Measurements from ENCODE around the gene ACTMAP. TPM values are rescaled to one million over a fixed set of nuclear protein-coding genes. Genes with fewer than 3 reads are reported as not detected.
A peak's percentile ranks its signal among the peaks of the same experiment; 100 is the strongest.
"Not testable (repeated sequence)": the region's sequence is repeated elsewhere in the genome, so short reads cannot be mapped to it uniquely, and the experiment has no call there.

The ACTMAP gene
- total RNA-seq, 2 donors from 2014 or later = 3.7 to 5.3 TPM

GRCh38 chr19:40797166-40797962 is 47.1 kb upstream of the ACTMAP start:
- peaks cover 21% of the 10 kb centered on the region for H3K36me3 ChIP-seq
- TF ChIP-seq CTCF (IDR thresholded peaks at IDR 0.05) = no peak
- H3K4me3 ChIP-seq = no peak overlapping the region
- no peaks in the 10 kb centered on the region for H3K9me3 ChIP-seq
- H3K4me1 ChIP-seq = peaks cover 0 to 34% of the 10 kb centered on the region in 2 donors
- DNase-seq (ENCODE audit: low spot score) = no peak
- peak overlapping the region; percentile 87 to 98 for H3K27ac ChIP-seq
- no peaks in the 10 kb centered on the region for H3K27me3 ChIP-seq

GRCh38 chr19:40791996-40792395 is 41.7 kb upstream of the ACTMAP start:
- H3K4me3 ChIP-seq = no peak overlapping the region
- no peak for DNase-seq (ENCODE audit: low spot score)
- H3K27me3 ChIP-seq = no peaks in the 10 kb centered on the region
- no peak for TF ChIP-seq CTCF (IDR thresholded peaks at IDR 0.05)
- H3K36me3 ChIP-seq = no peaks in the 10 kb centered on the region
- H3K9me3 ChIP-seq = no peaks in the 10 kb centered on the region
- peak overlapping the region in 1 of 2 donors; percentile 10 for H3K27ac ChIP-seq
- no peaks in the 10 kb centered on the region for H3K4me1 ChIP-seq

GRCh38 chr19:40791349-40791748 is 41.1 kb upstream of the ACTMAP start:
- Histone ChIP-seq H3K4me1 (no peaks in the 10 kb centered on the region), H3K27me3 (no peaks in the 10 kb centered on the region), H3K4me3 (no peak overlapping the region), H3K36me3 (no peaks in the 10 kb centered on the region), H3K27ac (no peak overlapping the region), H3K9me3 (no peaks in the 10 kb centered on the region)
- no peak for TF ChIP-seq CTCF (IDR thresholded peaks at IDR 0.05)
- no peak for DNase-seq (ENCODE audit: low spot score)

GRCh38 chr19:40786060-40787037 is 36.1 kb upstream of the ACTMAP start:
- Histone ChIP-seq H3K4me3 (no peak overlapping the region), H3K9me3 (no peaks in the 10 kb centered on the region), H3K4me1 (no peaks in the 10 kb centered on the region), H3K27me3 (no peaks in the 10 kb centered on the region), H3K36me3 (no peaks in the 10 kb centered on the region), H3K27ac (no peak overlapping the region)
- no peak for TF ChIP-seq CTCF (IDR thresholded peaks at IDR 0.05)
- DNase-seq (ENCODE audit: low spot score) = no peak

GRCh38 chr19:40785526-40785925 is 35.2 kb upstream of the ACTMAP start:
- no peak for DNase-seq (ENCODE audit: low spot score)
- Histone ChIP-seq H3K4me3 (no peak overlapping the region), H3K27me3 (no peaks in the 10 kb centered on the region), H3K9me3 (no peaks in the 10 kb centered on the region), H3K36me3 (no peaks in the 10 kb centered on the region), H3K4me1 (no peaks in the 10 kb centered on the region), H3K27ac (no peak overlapping the region)
- no peak for TF ChIP-seq CTCF (IDR thresholded peaks at IDR 0.05)

GRCh38 chr19:40784146-40784545 is 33.9 kb upstream of the ACTMAP start:
- H3K4me1 ChIP-seq; H3K27me3 ChIP-seq; H3K36me3 ChIP-seq; DNase-seq (ENCODE audit: low spot score); H3K27ac ChIP-seq; H3K9me3 ChIP-seq; H3K4me3 ChIP-seq: not testable (repeated sequence)

Data from right atrium auricular region (tissue), 2 donors.